GM12878 (cell line): Measurements from ENCODE around the gene RFFL.

Experiments
- ATF7 ChIP-seq: fragments of 450-650 bp; IDR thresholded peaks from 2 replicates; pipeline ENCODE4 v1.6.1; 2016; ENCODE audit warnings: low read depth, mild to moderate bottlenecking
- FOXK2 ChIP-seq: fragments of 450-650 bp; IDR thresholded peaks from 2 replicates; pipeline ENCODE4 v1.6.1; 2017; ENCODE audit warnings: mild to moderate bottlenecking, moderate library complexity
- NR2F1 ChIP-seq: fragments of 450-650 bp; conservative IDR thresholded peaks from 2 replicates; pipeline ENCODE4 v1.6.1; 2017; ENCODE audit warnings: mild to moderate bottlenecking
- SP1 ChIP-seq: IDR thresholded peaks from one replicate; pipeline ENCODE4 v1.6.1; 2011; ENCODE audit warnings: low read depth, low read length
- TAF1 ChIP-seq: IDR thresholded peaks from 2 replicates; pipeline ENCODE4 v1.6.1; 2011; ENCODE audit warnings: mild to moderate bottlenecking, low read depth, low read length, borderline replicate concordance

DNA sequence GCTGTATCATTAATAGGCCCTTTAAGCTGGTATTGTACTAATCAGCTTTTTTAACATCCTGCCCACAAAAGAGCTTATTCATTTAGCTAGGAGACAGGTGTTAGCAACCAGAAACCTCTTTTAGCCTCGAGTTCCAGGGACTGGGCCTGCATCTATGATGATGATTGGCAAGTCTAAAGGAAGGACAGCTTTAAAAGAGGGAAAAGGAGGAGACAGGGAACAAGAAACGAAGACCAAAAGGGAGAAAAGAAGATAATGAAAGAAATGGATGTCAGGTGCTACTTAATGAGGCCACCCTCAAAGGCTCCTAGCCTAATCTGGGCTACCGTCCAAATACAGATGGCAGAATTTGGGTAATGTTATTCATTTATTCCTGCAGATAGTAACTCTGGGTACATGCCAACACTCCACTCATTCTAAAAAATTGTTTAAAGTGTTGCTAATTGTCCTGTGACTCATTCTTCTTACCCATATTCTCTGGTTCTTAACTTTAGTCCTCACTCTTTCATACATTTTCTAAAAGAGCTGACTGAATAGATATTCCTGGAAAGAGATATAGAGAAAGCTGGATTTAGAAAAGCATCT, 18.7 kb upstream of the RFFL start:
- TF ChIP-seq TAF1 (no peak), ATF7 (peak; percentile 21; the same call in 1 of the 2 replicates), NR2F1 (no peak), FOXK2 (no peak), SP1 (no peak)
